D721Med (cell line): ENCODE data around the gene KRTAP4-9.
"Not testable (repeated sequence)": the region's sequence is repeated elsewhere in the genome, so short reads cannot be mapped to it uniquely, and the experiment has no call there.

ENCODE experiments used
- DNase-seq: peaks from one replicate; pipeline ENCODE4 v3.0.0; 2011; ENCODE audit warnings: low spot score; ENCODE audit not compliant: insufficient read length
- FAIRE-seq: peaks from 2 replicates; lab custom pipeline; 2011; peaks lifted over from hg19 to GRCh38; lab: Jason Lieb, UNC
- TF ChIP-seq, protein P1 (sequence below): IDR thresholded peaks from 2 replicates; pipeline ENCODE4 v1.5.1; 2012; ENCODE audit warnings: mild to moderate bottlenecking, control low read depth; ENCODE audit not compliant: insufficient read depth; ENCODE audit errors: missing control alignments

Gene KRTAP4-9

DNA sequence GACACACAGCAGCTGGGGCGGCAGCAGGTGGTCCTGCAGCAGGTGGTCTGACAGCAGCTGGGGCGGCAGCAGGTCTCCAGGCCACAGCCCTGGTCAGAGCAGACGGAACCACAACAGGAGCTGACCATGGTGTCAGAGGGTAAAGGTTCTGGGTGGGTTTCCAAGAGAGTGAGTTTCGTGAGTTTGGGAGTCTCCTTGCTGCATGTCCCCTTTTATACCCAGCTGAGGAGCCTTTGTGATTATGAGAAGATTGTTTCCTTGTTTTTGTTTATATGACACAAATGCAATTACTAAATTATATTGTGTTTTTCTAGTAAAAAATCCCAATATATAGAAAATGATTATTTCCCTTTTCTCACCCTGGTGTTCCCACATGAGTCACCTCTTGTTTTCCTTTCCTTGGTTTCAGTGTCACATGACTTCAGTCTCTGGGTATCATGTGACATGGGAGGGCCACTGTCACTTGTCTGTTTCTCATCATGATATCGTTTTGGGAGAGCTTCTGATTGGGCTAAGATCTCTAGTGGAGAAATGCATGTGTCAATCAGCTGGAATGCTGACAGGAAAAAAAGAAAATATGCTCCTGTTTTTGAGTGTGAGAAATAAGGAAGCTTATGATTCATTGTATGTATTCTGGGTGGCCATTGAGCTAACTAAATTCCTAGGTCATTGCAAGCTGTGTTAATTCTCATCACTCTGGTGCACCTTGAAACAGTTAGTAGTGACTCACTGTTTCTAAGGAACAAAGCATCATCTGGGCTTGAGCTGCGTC is 35.4 kb downstream of the KRTAP4-9 start, which contains the start of gene KRTAP4-6:
Gene KRTAP4-6, minus strand, starts transcription at position 185 of the 772 bp plus-strand sequence. Its CDS starts 57 bp downstream, at position 128.
- DNase-seq (no peak), FAIRE-seq (no peak)
- TF ChIP-seq, protein P1, sequence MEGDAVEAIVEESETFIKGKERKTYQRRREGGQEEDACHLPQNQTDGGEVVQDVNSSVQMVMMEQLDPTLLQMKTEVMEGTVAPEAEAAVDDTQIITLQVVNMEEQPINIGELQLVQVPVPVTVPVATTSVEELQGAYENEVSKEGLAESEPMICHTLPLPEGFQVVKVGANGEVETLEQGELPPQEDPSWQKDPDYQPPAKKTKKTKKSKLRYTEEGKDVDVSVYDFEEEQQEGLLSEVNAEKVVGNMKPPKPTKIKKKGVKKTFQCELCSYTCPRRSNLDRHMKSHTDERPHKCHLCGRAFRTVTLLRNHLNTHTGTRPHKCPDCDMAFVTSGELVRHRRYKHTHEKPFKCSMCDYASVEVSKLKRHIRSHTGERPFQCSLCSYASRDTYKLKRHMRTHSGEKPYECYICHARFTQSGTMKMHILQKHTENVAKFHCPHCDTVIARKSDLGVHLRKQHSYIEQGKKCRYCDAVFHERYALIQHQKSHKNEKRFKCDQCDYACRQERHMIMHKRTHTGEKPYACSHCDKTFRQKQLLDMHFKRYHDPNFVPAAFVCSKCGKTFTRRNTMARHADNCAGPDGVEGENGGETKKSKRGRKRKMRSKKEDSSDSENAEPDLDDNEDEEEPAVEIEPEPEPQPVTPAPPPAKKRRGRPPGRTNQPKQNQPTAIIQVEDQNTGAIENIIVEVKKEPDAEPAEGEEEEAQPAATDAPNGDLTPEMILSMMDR = no peak

DNA sequence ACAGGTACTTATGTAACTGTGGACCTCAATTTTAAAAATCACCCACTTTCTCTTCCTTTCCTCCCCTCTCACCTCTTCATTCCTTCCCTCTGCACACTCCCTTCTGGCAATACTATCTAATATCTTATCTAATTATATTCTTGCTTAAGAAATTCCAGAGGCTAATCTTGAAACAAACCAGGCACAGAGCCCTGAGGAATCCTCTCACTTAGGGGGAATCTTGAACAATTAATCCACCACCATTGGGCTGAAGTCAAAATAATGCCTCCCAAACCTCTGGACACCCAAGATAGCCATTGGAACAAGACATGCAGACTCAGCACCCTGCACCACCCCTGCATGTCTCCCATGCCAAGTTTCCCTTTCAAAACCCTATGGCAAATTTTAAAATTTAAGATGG is 36.2 kb downstream of the KRTAP4-9 start:
- TF ChIP-seq, protein P1 = no peak

DNA sequence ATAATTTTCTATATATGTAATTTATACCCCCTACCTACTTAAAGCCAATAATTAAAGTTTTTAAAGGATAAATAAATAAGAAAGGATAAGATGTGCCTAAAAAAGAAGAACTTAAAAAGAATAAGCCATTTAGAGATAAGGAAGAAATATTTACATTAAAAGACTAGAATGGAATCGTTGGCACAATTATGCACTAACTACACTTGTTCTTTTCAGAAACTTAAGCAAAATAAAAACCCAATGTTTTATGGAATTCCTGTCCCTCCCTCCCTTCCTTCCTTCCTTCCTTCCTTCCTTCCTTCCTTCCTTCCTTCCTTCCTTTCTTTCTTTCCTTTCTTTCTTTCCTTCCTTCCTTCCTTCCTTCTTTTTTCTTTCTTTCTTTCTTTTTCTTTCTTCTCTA is 39.7 kb downstream of the KRTAP4-9 start:
- no peak for FAIRE-seq
- no peak for DNase-seq
- TF ChIP-seq, protein P1 = no peak

More for the DNA sequence above, 36.2 kb downstream of the KRTAP4-9 start:
- no peak for DNase-seq
- no peak for FAIRE-seq

DNA sequence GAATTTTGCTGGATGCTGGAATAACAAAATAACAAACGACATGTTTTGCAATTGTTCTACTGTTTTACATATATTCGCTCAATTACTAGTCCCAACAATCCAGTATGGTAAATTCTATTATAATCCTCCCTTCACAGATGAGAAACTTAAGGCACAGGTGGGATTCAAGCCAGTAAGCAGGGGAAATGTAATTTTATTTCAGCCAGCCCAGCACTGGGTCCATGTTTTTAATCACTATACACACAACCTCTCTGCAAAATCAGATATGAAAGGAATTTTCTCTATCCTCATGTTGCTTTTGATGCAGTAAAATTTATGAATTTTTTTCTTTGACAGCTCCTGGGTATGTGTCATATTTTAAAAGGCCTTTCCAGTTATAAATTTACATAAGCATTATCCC is 40.1 kb downstream of the KRTAP4-9 start:
- TF ChIP-seq, protein P1 = no peak

DNA sequence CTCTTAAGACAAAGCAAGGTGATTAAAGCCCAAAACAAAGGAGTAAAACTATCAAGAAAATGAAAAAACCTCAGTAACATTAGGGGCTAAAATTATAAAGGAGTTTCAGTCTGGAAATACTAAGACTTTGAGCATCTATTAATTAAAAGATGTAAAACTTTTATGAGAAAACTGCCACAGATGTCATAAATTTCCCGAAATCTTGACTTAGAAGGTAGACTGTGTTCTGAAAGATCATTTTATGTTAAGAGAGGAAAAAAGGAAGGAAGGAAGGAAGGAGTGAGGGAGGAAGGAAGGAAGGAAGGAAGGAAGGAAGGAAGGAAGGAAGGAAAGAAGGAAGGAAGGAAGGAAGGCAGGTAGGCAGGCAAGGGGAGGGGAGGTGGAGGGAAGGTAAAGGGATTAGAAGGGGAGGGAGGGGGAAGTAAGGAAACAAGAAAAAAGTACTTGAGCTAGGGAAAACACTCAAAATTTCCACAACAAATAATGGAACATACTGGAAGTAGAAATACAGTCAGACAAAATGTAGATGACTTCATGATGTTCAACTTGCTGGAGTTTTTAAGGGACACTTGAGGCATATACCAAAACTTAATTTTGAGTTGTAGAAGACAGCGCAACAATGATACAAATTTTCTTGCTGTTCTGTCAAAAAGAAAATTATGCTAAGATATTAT is 42.5 kb downstream of the KRTAP4-9 start:
- FAIRE-seq = no peak

More for the DNA sequence above, 40.1 kb downstream of the KRTAP4-9 start:
- FAIRE-seq (no peak), DNase-seq (no peak)

DNA sequence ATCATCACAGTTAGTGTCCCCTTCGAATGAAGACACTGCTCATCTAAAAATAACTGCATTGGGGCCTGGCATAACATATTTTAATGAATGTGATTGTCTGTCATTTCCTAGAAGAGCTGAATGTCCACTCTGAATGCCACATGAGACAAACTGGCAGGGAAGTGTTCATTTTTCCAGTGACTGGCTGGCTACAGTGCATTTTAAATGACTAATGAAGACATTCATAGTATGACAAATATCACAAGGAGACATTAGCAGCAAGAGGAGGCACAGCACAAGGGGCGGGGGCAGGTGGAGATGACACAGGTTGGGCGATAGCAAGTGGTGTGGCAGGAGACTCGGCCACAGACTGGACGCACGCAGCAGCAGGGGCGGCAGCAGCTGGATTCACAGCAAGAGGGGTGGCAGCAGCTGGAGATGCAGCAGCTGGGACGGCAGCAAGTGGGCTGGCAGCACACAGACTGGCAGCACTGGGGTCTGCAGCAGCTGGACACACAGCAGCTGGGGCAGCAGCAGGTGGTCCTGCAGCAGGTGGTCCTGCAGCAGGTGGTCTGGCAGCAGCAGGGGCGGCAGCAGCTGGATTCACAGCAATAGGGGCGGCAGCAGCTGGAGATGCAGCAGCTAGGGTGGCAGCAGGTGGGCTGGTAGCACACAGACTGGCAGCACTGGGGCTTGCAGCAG is 43.9 kb downstream of the KRTAP4-9 start:
- not testable (repeated sequence) for DNase-seq, FAIRE-seq

More for the DNA sequence above, 42.5 kb downstream of the KRTAP4-9 start:
- DNase-seq = no peak
- TF ChIP-seq, protein P1 = no peak

DNA sequence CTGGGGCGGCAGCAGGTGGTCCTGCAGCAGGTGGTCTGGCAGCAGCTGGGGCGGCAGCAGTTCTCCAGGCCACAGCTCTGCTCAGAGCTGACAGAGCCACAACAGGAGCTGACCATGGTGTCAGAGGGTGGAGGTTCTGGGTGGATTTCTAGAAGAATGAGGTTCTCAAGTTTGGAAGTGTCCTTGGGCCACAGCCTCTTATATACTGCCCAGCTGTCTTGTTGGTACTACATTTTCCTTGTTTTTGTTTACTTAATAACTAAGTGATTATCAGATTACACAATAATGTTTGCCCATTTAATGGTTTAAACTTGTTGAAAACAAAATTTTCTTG is 44.4 kb downstream of the KRTAP4-9 start, which contains the start of gene KRTAP4-5:
Gene KRTAP4-5, minus strand, starts transcription at position 174 of the 334 bp plus-strand sequence. Its CDS starts 58 bp downstream, at position 116.
- no peak for FAIRE-seq
- TF ChIP-seq, protein P1 = no peak
- no peak for DNase-seq
